Right lobe of liver (tissue), 6 donors: ENCODE measurements around the gene MYLK. TPM values are rescaled to one million over a fixed set of nuclear protein-coding genes. Genes with fewer than 3 reads are reported as not detected.

ENCODE experiments used
- ATAC-seq, 4 donors: fragments of 200-7000 bp; cut with Tn5 transposase; one replicate each; pipeline ENCODE4 v1.9.1; 2020; ENCODE audit warnings: mild to moderate bottlenecking in 4 of 4, moderate library complexity in 4 of 4
- DNase-seq, 3 donors: peaks; one replicate each; pipeline ENCODE4 v3.0.0-alpha.2; 2020
- H3K27ac ChIP-seq, 3 donors: fragments of 200-600 bp; one replicate each; pipeline ENCODE4 v1.8.0; 2022
- H3K27me3 ChIP-seq, 2 donors: fragments of 200-600 bp; one replicate each; pipeline ENCODE4 v1.8.0; 2022
- H3K36me3 ChIP-seq, 4 donors: fragments of 200-600 bp; sonication (generic) in 1 of 4; one replicate each; pipeline versions ENCODE4 v1.5.1 to v1.8.0; 2017 to 2022; ENCODE audit warnings: control low read depth in 1 of 4
- H3K4me1 ChIP-seq, 4 donors: fragments of 200-600 bp; sonication (generic) in 1 of 4; one replicate each; pipeline versions ENCODE4 v1.5.1 to v1.8.0; 2017 to 2022; ENCODE audit warnings: control low read depth in 1 of 4
- H3K4me3 ChIP-seq, 3 donors: fragments of 200-600 bp; one replicate each; pipeline ENCODE4 v1.8.0; 2022
- H3K9me3 ChIP-seq, 4 donors: fragments of 200-600 bp; sonication (generic) in 1 of 4; one replicate each; pipeline versions ENCODE4 v1.5.1 to v1.8.0; 2017 to 2022; ENCODE audit warnings: control low read depth in 1 of 4
- POLR2A ChIP-seq: fragments of 450-650 bp; IDR thresholded peaks from one replicate; pipeline ENCODE4 v1.6.1; 2017; ENCODE audit warnings: antibody characterized with exemption, mild to moderate bottlenecking
- WGBS: methylation state at CpG from one replicate; pipeline ENCODE4 v1.1.6; 2018; ENCODE audit warnings: low coverage, low lambda C conversion rate; ENCODE audit not compliant: insufficient coverage; ENCODE audit errors: missing lambda C conversion rate; 5-methylcytosine and 5-hydroxymethylcytosine counted together
- intact Hi-C, 2 donors: fragments of 100-400 bp; cut with DNase I; formaldehyde crosslinking; loops; one replicate each; pipeline versions ENCODE4 v1.11.2 to v1.14.1; 2022
- total RNA-seq, 6 experiments: library from RNA; depleted of rRNA in 2 of 6; stranded (reverse); fragments of >200 nt in 2 of 6; fragmentation: NEBNext Ultra II Directional in 3 of 6; extraction: Animal tissue kit (Norgen Biotek cat#: 25700) in 3 of 6; gene quantifications; one replicate each; pipeline versions ENCODE4 v1.1.0 to v1.2.4, GENCODE V29; 2016 to 2023
- TF ChIP-seq, protein P1 (sequence below), 4 donors: fragments of 200-600 bp in 3 of 4; fragments of 450-650 bp in 1 of 4; IDR thresholded peaks; one replicate each; pipeline versions ENCODE4 v1.5.1 to v1.8.0; 2016 to 2022; ENCODE audit warnings: antibody characterized with exemption in 4 of 4, mild to moderate bottlenecking in 2 of 4
- donor health status: DM: no; HTN: yes; CAD: no.
- donor health status: DM: no; HTN: no; CAD: no.
- donor health status: DM: no; HTN: no; CAD: no.
- donor health status: DM: no; HTN: yes; CAD: no.
- donor health status: DM: no; HTN: yes; CAD: no.

The MYLK gene
- total RNA-seq, 6 experiments from 2014 or later = 61.1 to 146 (median 97.8) TPM

DNA sequence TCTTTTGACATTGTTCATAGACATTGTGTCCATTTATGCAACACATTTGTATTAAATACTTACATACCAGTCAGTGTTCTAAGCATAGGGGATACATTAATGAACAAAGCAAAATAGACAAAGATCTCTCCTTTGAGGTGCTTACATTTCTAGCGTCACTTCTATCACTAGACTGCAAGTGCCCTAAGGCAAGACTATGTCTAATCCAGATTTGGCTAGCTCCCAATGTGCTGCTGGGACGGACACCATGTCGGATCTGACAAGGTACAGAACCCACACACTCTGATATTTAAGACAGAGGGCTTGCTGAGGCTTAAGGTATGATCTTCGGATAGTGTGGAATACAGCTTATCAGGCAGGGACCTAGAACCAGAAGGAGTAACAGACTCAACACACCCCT is 41.4 kb downstream of the MYLK start:
- H3K4me3 ChIP-seq = no peak overlapping the region
- H3K27ac ChIP-seq = no peak overlapping the region
- WGBS = 88% methylated on average over 4 of the region's 4 CpGs
- intact Hi-C loops = no loop called here
- ATAC-seq (no peak), DNase-seq (no peak)
- no peaks in the 10 kb centered on the region for H3K36me3 ChIP-seq
- H3K4me1 ChIP-seq = no peaks in the 10 kb centered on the region
- TF ChIP-seq, protein P1, sequence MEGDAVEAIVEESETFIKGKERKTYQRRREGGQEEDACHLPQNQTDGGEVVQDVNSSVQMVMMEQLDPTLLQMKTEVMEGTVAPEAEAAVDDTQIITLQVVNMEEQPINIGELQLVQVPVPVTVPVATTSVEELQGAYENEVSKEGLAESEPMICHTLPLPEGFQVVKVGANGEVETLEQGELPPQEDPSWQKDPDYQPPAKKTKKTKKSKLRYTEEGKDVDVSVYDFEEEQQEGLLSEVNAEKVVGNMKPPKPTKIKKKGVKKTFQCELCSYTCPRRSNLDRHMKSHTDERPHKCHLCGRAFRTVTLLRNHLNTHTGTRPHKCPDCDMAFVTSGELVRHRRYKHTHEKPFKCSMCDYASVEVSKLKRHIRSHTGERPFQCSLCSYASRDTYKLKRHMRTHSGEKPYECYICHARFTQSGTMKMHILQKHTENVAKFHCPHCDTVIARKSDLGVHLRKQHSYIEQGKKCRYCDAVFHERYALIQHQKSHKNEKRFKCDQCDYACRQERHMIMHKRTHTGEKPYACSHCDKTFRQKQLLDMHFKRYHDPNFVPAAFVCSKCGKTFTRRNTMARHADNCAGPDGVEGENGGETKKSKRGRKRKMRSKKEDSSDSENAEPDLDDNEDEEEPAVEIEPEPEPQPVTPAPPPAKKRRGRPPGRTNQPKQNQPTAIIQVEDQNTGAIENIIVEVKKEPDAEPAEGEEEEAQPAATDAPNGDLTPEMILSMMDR (IDR thresholded peaks at IDR 0.05) = no peak
- TF ChIP-seq POLR2A = no peak
- no peaks in the 10 kb centered on the region for H3K27me3 ChIP-seq
- peaks cover 0 to 19% (median 4%) of the 10 kb centered on the region in 4 donors for H3K9me3 ChIP-seq

DNA sequence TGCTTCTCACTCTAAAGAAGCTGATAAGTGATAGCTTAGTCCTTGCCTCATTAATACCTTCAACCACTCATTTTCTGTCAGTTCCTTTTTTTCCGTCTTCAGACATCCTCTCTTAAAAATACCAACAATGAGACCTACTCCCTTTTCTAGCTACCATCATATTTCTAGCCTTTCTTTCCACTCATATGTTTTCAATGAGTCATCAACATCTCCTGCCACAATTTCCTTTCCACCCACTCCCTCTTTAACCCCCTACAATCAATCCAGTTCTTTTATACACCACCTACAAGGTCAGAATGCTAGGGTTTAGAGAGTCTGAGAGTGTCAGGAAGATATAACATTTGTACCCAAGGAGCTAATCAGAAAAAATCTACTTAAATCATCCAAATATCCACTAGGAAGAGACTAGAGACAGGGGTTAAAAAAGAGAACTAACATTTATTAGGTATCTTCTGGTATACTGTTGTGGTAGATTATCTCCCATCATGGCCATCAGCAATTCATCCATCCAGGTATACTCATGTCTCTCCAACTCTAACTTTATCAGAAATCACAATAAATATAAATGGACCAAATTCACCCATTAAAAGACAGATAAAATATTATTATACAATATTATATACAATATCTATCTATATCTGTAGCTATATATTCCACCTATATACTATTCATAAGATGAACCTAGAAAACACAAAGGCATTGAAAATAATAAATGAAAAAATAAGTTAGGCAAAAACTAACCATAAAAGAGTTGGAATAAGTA is 42.5 kb downstream of the MYLK start:
- intact Hi-C loops = no loop called here
- H3K27ac ChIP-seq = no peak overlapping the region
- peaks cover 0 to 11% (median 2%) of the 10 kb centered on the region in 4 donors for H3K9me3 ChIP-seq
- TF ChIP-seq, protein P1 (IDR thresholded peaks at IDR 0.05) = no peak
- TF ChIP-seq POLR2A = no peak
- ATAC-seq = no peak
- no peaks in the 10 kb centered on the region for H3K27me3 ChIP-seq
- H3K4me3 ChIP-seq = no peak overlapping the region
- 55% methylated on average over 1 of the region's 1 CpG for WGBS
- H3K4me1 ChIP-seq = no peaks in the 10 kb centered on the region
- no peaks in the 10 kb centered on the region for H3K36me3 ChIP-seq
- no peak for DNase-seq

- no peak for ATAC-seq
- H3K36me3 ChIP-seq = no peaks in the 10 kb centered on the region
- no peaks in the 10 kb centered on the region for H3K27me3 ChIP-seq
- H3K4me3 ChIP-seq = no peak overlapping the region
- no peak overlapping the region for H3K27ac ChIP-seq
- DNase-seq = no peak
- WGBS = 86% methylated on average over 2 of the region's 2 CpGs
- H3K4me1 ChIP-seq = no peaks in the 10 kb centered on the region
- intact Hi-C loops = no loop called here
- peaks cover 0 to 11% (median 2%) of the 10 kb centered on the region in 4 donors for H3K9me3 ChIP-seq
- TF ChIP-seq, protein P1 (IDR thresholded peaks at IDR 0.05) = no peak
- no peak for TF ChIP-seq POLR2A
Measured at GRCh38 chr3:123840961-123841360, 43.2 kb downstream of the MYLK start.

DNA sequence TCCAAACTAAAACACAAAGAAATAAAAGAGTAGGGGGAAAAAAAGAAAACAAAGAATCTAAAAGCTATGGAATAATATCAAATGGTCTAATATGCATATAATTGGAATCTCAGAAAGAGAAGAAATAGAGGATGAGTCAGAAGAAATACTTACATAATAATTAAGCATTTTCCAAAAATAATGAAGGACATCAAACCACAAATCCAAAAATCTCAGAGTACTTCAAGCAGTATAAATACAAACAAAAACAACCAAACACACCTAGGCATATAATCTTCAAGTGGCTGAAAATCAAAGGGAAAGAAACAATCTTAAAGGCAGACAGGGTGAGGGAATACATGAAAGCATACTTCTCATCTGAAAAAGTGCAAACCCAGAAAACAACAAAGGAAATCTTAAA is 46.3 kb downstream of the MYLK start:
- intact Hi-C loops = no loop called here
- no peak overlapping the region for H3K27ac ChIP-seq
- no peak overlapping the region for H3K4me3 ChIP-seq
- no peaks in the 10 kb centered on the region for H3K36me3 ChIP-seq
- H3K9me3 ChIP-seq = peaks cover 0 to 11% (median 2%) of the 10 kb centered on the region in 4 donors
- no peaks in the 10 kb centered on the region for H3K4me1 ChIP-seq
- TF ChIP-seq, protein P1 (IDR thresholded peaks at IDR 0.05) = no peak
- no peak for TF ChIP-seq POLR2A
- ATAC-seq = no peak
- no peak for DNase-seq
- no peaks in the 10 kb centered on the region for H3K27me3 ChIP-seq
